ENCODE data around the gene MAPK12. TPM values are rescaled to one million over a fixed set of nuclear protein-coding genes. Genes with fewer than 3 reads are reported as not detected.

MAPK12 gene
- total and polyA plus RNA-seq, 10 of the 15 experiments (the other 5 are each of a cell fraction or from before 2014, with no cell fraction given), result 1.1 to 38.9 (median 16.3) TPM

DNA sequence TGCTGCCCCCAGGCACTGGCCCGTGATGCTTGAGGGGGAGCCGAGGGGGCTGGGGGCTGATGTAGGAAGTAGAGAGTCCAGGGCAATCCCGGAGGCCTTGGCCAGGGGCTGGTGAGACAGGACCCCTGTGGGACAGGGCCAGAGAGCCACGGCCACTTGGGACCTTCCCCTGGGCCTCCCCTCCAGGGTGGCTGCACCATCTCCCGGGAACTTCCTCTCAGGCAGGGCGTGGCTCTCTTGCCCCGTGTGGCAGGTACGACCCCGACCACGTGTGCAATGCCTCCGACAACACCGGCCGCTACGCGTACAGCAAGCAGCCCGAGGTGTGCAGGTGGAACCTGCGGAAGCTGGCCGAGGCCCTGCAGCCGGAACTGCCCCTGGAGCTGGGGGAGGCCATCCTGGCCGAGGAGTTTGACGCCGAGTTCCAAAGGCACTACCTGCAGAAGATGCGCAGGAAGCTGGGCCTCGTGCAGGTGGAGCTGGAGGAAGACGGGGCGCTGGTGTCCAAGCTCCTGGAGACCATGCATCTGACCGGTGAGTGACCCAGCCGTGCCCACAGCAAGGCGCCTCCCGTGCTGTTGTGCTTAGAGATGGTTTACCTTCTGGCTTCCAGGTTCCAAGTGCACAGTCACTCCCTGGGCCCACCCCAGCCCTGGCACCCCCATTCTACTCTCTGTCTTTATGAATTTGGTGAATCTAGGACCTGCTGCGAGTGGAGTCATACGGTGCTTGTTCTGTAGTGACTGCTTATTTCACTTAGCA, 50.9 kb downstream of the MAPK12 start:
- BruUV-seq (replicated peaks), result no TSS peak
- SMC1A ChIA-PET (ENCODE audit: uncharacterized antibody, unreplicated experiment), result no interaction called here
- no peak overlapping the region for H3K4me2 ChIP-seq (ENCODE audit: control insufficient read depth, insufficient read depth)
- CTCF ChIA-PET, result interaction anchor here (0.7 to 4.0 kb wide), 4 partner anchors 45 to 443 kb away, joined by 3 to 15 read pairs (median 4); no protein-coding TSS in a partner anchor
- in situ Hi-C loops (cut with MboI), result loop anchor here (5.0 kb wide), 1 partner anchor 63 kb away; no protein-coding TSS in a partner anchor
- H3K9me3 ChIP-seq (replicated peaks; ENCODE audit: control insufficient read depth, insufficient read depth, low read length), result no peaks in the 10 kb centered on the region
- DNase-seq (ENCODE audit: low read depth, low spot score) (no peak), FAIRE-seq (no peak), ATAC-seq (no peak)
- H3K4me1 ChIP-seq (ENCODE audit: control insufficient read depth, insufficient read depth, low read length), result no peaks in the 10 kb centered on the region
- no peak overlapping the region for H2AFZ ChIP-seq (ENCODE audit: control insufficient read depth, low read depth, low read length)
- POLR2A ChIA-PET, result interaction anchor here (0.5 to 0.6 kb wide), 2 partner anchors 53 to 453 kb away, joined by 4 to 6 read pairs; no protein-coding TSS in a partner anchor
- no peak overlapping the region for H3K4me3 ChIP-seq
- no peak overlapping the region for H3K9ac ChIP-seq (ENCODE audit: control insufficient read depth, insufficient read depth, low read length)
- no peak overlapping the region for H3K27ac ChIP-seq (ENCODE audit: control insufficient read depth, insufficient read depth)
- RAD21 ChIA-PET (ENCODE audit: unreplicated experiment), result no interaction called here
- H3K27me3 ChIP-seq (replicated peaks in 1 of 2; ENCODE audit: control insufficient read depth in 2 of 2, insufficient read depth in 2 of 2, low read length in 1 of 2), result no peaks in the 10 kb centered on the region
- H3K36me3 ChIP-seq (ENCODE audit: control insufficient read depth in 2 of 2, insufficient read depth in 2 of 2, low read length in 1 of 2), result peaks cover 7 to 22% of the 10 kb centered on the region in 2 experiments; a peak in 3 of 4 replicates
- no peaks in the 10 kb centered on the region; the same call in 1 of the 2 replicates for H3K79me2 ChIP-seq (ENCODE audit: control insufficient read depth, insufficient read depth, low read length)
- no peaks in the 10 kb centered on the region; the same call in 1 of the 2 replicates for H4K20me1 ChIP-seq (ENCODE audit: control insufficient read depth, insufficient read depth)
- 84% methylated on average over 32 of the region's 32 CpGs for WGBS (ENCODE audit: insufficient coverage, insufficient replicate concordance, low lambda C conversion rate, missing lambda C conversion rate)
- TF ChIP-seq POLR2A (IDR thresholded peaks at IDR 0.05; ENCODE audit: low read depth, low read length) (peak; percentile 43; the same call in 1 of the 2 replicates), NR2F1 (conservative IDR thresholded peaks at IDR 0.05) (no peak), ZNF24 (IDR thresholded peaks at IDR 0.05) (no peak), SUZ12 (IDR thresholded peaks at IDR 0.05; ENCODE audit: unreplicated experiment) (no peak)
- intact Hi-C loops (cut with micrococcal nuclease; ENCODE audit: unreplicated experiment), result no loop called here

DNA sequence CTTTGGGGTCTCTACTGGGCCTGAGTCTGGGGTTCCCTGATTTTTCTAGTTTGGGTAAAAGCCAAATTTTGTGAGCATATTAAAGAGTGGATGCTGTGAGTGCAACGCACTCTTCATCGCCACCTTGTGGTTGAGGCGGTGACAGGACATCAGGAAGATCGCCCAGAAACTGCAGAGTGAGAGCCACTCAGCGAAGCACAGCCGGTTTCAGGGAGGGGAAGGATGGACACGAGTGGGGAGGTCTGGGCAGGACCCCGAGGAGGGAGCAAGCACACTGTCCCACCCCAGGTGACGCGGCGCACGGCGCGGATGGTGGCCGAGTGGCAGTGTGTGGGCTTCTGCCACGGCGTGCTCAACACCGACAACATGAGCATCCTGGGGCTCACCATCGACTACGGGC, 51.6 kb downstream of the MAPK12 start:
- 41% methylated on average over 13 of the region's 20 CpGs for WGBS (ENCODE audit: insufficient coverage, insufficient replicate concordance, low lambda C conversion rate, missing lambda C conversion rate)
- in situ Hi-C loops (cut with MboI), result loop anchor here (5.0 kb wide), 2 partner anchors 63 to 278 kb away; no protein-coding TSS in a partner anchor
- intact Hi-C loops (cut with micrococcal nuclease; ENCODE audit: unreplicated experiment), result loop anchor here (1.0 kb wide), 1 partner anchor 61 kb away; no protein-coding TSS in a partner anchor
- DNase-seq (ENCODE audit: low read depth, low spot score) (no peak), FAIRE-seq (peak; percentile 81), ATAC-seq (peak; percentile 90)
- Histone ChIP-seq H3K4me3 (no peak overlapping the region), H3K27me3 (replicated peaks in 1 of 2; ENCODE audit: control insufficient read depth in 2 of 2, insufficient read depth in 2 of 2, low read length in 1 of 2) (no peaks in the 10 kb centered on the region), H3K27ac (ENCODE audit: control insufficient read depth, insufficient read depth) (no peak overlapping the region), H3K9me3 (replicated peaks; ENCODE audit: control insufficient read depth, insufficient read depth, low read length) (no peaks in the 10 kb centered on the region), H3K79me2 (ENCODE audit: control insufficient read depth, insufficient read depth, low read length) (no peaks in the 10 kb centered on the region), H3K9ac (ENCODE audit: control insufficient read depth, insufficient read depth, low read length) (no peak overlapping the region), H4K20me1 (ENCODE audit: control insufficient read depth, insufficient read depth) (no peaks in the 10 kb centered on the region; the same call in 1 of the 2 replicates), H3K4me1 (ENCODE audit: control insufficient read depth, insufficient read depth, low read length) (no peaks in the 10 kb centered on the region), H3K4me2 (ENCODE audit: control insufficient read depth, insufficient read depth) (no peak overlapping the region), H2AFZ (ENCODE audit: control insufficient read depth, low read depth, low read length) (no peak overlapping the region), H3K36me3 (ENCODE audit: control insufficient read depth in 2 of 2, insufficient read depth in 2 of 2, low read length in 1 of 2) (peaks cover 5 to 19% of the 10 kb centered on the region in 2 experiments; a peak in 3 of 4 replicates)
- RAD21 ChIA-PET (ENCODE audit: unreplicated experiment), result no interaction called here
- SMC1A ChIA-PET (ENCODE audit: uncharacterized antibody, unreplicated experiment), result no interaction called here
- POLR2A ChIA-PET, result no interaction called here
- CTCF ChIA-PET, result interaction anchor here (2.3 kb wide), 1 partner anchor 61 kb away, joined by 13 read pairs; no protein-coding TSS in a partner anchor
- TF ChIP-seq HDAC2 (IDR thresholded peaks at IDR 0.05) (no peak), RB1 (IDR thresholded peaks at IDR 0.05; ENCODE audit: borderline replicate concordance) (peak; percentile 70; the same call in 1 of the 2 replicates), YY1 (IDR thresholded peaks at IDR 0.05; ENCODE audit: low read depth, low read length) (peak; percentile 54; the same call in 1 of the 2 replicates), RAD21 (IDR thresholded peaks at IDR 0.05; ENCODE audit: insufficient read depth, low read depth, low read length) (peak; percentile 73), RUNX3 (IDR thresholded peaks at IDR 0.05; ENCODE audit: low read length) (peak; percentile 50), POLR2A (IDR thresholded peaks at IDR 0.05; ENCODE audit: low read depth, low read length) (0 out of 2 replicates have a peak, but pooled peaks have one; percentile 12), CHD4 (IDR thresholded peaks at IDR 0.05) (no peak), SMC3 (IDR thresholded peaks at IDR 0.05; ENCODE audit: borderline replicate concordance, low read length) (peak; percentile 92), IKZF1 (conservative IDR thresholded peaks at IDR 0.05) (no peak)
- TF ChIP-seq, protein P1, sequence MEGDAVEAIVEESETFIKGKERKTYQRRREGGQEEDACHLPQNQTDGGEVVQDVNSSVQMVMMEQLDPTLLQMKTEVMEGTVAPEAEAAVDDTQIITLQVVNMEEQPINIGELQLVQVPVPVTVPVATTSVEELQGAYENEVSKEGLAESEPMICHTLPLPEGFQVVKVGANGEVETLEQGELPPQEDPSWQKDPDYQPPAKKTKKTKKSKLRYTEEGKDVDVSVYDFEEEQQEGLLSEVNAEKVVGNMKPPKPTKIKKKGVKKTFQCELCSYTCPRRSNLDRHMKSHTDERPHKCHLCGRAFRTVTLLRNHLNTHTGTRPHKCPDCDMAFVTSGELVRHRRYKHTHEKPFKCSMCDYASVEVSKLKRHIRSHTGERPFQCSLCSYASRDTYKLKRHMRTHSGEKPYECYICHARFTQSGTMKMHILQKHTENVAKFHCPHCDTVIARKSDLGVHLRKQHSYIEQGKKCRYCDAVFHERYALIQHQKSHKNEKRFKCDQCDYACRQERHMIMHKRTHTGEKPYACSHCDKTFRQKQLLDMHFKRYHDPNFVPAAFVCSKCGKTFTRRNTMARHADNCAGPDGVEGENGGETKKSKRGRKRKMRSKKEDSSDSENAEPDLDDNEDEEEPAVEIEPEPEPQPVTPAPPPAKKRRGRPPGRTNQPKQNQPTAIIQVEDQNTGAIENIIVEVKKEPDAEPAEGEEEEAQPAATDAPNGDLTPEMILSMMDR (IDR thresholded peaks at IDR 0.05 in 2 of 3, conservative IDR thresholded peaks at IDR 0.05 in 1 of 3; ENCODE audit: control insufficient read depth in 2 of 3, extremely low read depth in 1 of 3, insufficient read depth in 1 of 3, low read depth in 3 of 3, low read length in 3 of 3), result peak; percentile 85 to 91 (median 86)
- TF ChIP-seq, protein P2, sequence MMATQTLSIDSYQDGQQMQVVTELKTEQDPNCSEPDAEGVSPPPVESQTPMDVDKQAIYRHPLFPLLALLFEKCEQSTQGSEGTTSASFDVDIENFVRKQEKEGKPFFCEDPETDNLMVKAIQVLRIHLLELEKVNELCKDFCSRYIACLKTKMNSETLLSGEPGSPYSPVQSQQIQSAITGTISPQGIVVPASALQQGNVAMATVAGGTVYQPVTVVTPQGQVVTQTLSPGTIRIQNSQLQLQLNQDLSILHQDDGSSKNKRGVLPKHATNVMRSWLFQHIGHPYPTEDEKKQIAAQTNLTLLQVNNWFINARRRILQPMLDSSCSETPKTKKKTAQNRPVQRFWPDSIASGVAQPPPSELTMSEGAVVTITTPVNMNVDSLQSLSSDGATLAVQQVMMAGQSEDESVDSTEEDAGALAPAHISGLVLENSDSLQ (IDR thresholded peaks at IDR 0.05), result peak; percentile 56; the same call in 1 of the 2 replicates
- no TSS peak for BruUV-seq (replicated peaks)
